Endothelial cell of umbilical vein (primary cell): ENCODE results near the gene ST3GAL5.
"Not testable (repeated sequence)": the region's sequence is repeated elsewhere in the genome, so short reads cannot be mapped to it uniquely, and the experiment has no call there.

Experiments
- CTCF ChIP-seq, 2 donors: IDR thresholded peaks; 1 replicate in 1 of 2; 2 replicates in 1 of 2; pipeline ENCODE4 v1.5.1; 2011; ENCODE audit warnings: low read length in 2 of 2, mild to moderate bottlenecking in 2 of 2, moderate library complexity in 2 of 2, control low read depth in 1 of 2, inconsistent platforms in 1 of 2, low read depth in 1 of 2; ENCODE audit not compliant: insufficient read depth in 1 of 2; ENCODE audit errors: extremely low read depth in 1 of 2
- EZH2 ChIP-seq: IDR thresholded peaks from 2 replicates; pipeline ENCODE4 v1.6.1; 2012; ENCODE audit warnings: borderline replicate concordance, low read depth, mild to moderate bottlenecking, moderate library complexity, low read length, inconsistent platforms; ENCODE audit not compliant: severe bottlenecking
- FOS ChIP-seq: IDR thresholded peaks from 2 replicates; pipeline ENCODE4 v1.6.1; 2011; ENCODE audit warnings: mild to moderate bottlenecking, low read length, moderate library complexity, borderline replicate concordance; ENCODE audit not compliant: insufficient read depth
- JUN ChIP-seq: IDR thresholded peaks from 2 replicates; pipeline ENCODE4 v1.6.1; 2011; ENCODE audit warnings: borderline replicate concordance, low read depth; ENCODE audit not compliant: insufficient read length, insufficient read depth
- MAX ChIP-seq: IDR thresholded peaks from 2 replicates; pipeline ENCODE4 v1.6.1; 2011; ENCODE audit not compliant: insufficient read depth, insufficient read length
- MYC ChIP-seq: IDR thresholded peaks from one replicate; pipeline ENCODE4 v1.6.1; 2011; ENCODE audit warnings: mild to moderate bottlenecking, low read depth, low read length
- POLR2A ChIP-seq: IDR thresholded peaks from 2 replicates; pipeline ENCODE4 v1.6.1; 2012; ENCODE audit warnings: low read depth, mild to moderate bottlenecking, control low read depth, low read length
- POLR2AphosphoS5 ChIP-seq: IDR thresholded peaks from 2 replicates; pipeline ENCODE4 v1.6.1; 2012; ENCODE audit warnings: low read depth, mild to moderate bottlenecking, control low read depth, low read length, moderate library complexity; ENCODE audit not compliant: insufficient read depth

DNA sequence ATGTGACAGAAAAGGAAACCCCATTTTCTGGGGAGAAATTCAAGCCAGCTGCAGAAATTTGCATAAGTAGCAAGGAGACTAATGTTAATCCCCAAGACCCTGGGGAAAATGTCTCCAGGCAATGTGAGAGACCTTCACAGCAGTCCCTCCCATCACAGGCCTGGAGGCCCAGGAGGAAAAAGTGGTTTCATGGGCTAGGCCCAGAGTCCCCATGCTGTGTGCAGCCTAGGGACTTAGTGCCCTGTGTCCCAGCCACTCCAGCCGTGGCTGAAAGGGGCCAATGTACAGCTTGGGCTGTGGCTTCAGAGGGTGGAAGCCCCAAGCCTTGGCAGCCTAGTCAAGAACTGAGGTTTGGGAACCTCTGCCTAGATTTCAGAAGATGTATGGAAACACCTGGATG lies 7.0 kb downstream of the ST3GAL5 start:
- not testable (repeated sequence) for TF ChIP-seq CTCF (IDR thresholded peaks at IDR 0.05; ENCODE audit: extremely low read depth in 1 of 2, insufficient read depth in 1 of 2, low read depth in 1 of 2, low read length in 2 of 2); POLR2A; MAX; EZH2; POLR2AphosphoS5; JUN; FOS; MYC
